ENCODE measurements around the gene DUSP16. TPM values are rescaled to one million over a fixed set of nuclear protein-coding genes. Genes with fewer than 3 reads are reported as not detected.
"Not testable (repeated sequence)": the region's sequence is repeated elsewhere in the genome, so short reads cannot be mapped to it uniquely, and the experiment has no call there.

DUSP16 gene
- total RNA-seq, 4 donors from 2014 or later: 20.5 to 46.0 (median 35.5) TPM

DNA sequence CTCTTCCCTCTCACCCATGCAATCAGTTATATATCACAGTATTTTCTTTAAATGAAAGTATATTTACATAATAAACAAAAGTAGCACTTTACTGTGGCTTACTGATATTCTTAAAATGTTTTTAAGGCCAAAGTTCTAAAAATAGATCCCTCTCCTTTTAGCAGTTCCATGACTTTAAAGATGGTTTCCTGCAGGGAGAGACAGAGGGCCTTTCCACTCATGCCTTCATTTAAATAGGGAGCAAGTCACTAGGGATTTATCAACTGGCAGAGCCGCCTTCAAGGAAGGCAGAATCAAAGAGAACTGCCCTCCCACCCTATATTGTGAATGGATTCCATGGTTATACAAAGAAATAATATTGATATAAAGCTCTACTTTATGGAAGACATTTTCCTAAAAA, 55.5 kb downstream of the DUSP16 start:
- H3K36me3 ChIP-seq: no peaks in the 10 kb centered on the region
- peaks cover 0 to 5% of the 10 kb centered on the region in 2 donors for H3K4me1 ChIP-seq
- DNase-seq: no peak
- intact Hi-C loops (cut with DNase I; ENCODE audit: low total_unique reads): no loop called here
- no peaks in the 10 kb centered on the region for H3K9me3 ChIP-seq
- TF ChIP-seq, protein P1, sequence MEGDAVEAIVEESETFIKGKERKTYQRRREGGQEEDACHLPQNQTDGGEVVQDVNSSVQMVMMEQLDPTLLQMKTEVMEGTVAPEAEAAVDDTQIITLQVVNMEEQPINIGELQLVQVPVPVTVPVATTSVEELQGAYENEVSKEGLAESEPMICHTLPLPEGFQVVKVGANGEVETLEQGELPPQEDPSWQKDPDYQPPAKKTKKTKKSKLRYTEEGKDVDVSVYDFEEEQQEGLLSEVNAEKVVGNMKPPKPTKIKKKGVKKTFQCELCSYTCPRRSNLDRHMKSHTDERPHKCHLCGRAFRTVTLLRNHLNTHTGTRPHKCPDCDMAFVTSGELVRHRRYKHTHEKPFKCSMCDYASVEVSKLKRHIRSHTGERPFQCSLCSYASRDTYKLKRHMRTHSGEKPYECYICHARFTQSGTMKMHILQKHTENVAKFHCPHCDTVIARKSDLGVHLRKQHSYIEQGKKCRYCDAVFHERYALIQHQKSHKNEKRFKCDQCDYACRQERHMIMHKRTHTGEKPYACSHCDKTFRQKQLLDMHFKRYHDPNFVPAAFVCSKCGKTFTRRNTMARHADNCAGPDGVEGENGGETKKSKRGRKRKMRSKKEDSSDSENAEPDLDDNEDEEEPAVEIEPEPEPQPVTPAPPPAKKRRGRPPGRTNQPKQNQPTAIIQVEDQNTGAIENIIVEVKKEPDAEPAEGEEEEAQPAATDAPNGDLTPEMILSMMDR (IDR thresholded peaks at IDR 0.05): no peak
- no peak for TF ChIP-seq POLR2A (IDR thresholded peaks at IDR 0.05)
- no peaks in the 10 kb centered on the region for H3K27me3 ChIP-seq
- H3K27ac ChIP-seq: peak overlapping the region; percentile 80 to 86
- no peak overlapping the region for H3K4me3 ChIP-seq

- H3K36me3 ChIP-seq: no peaks in the 10 kb centered on the region
- H3K4me1 ChIP-seq: peaks cover 0 to 5% of the 10 kb centered on the region in 2 donors
- peak overlapping the region; percentile 80 to 86 for H3K27ac ChIP-seq
- TF ChIP-seq POLR2A (IDR thresholded peaks at IDR 0.05): no peak
- TF ChIP-seq, protein P1 (IDR thresholded peaks at IDR 0.05): no peak
- no peaks in the 10 kb centered on the region for H3K27me3 ChIP-seq
- no peaks in the 10 kb centered on the region for H3K9me3 ChIP-seq
- peak overlapping the region; percentile 3 to 25 for H3K4me3 ChIP-seq
- no peak for DNase-seq
- intact Hi-C loops (cut with DNase I; ENCODE audit: low total_unique reads): no loop called here
Measured at GRCh38 chr12:12506496-12506890, 56.2 kb downstream of the DUSP16 start.

DNA sequence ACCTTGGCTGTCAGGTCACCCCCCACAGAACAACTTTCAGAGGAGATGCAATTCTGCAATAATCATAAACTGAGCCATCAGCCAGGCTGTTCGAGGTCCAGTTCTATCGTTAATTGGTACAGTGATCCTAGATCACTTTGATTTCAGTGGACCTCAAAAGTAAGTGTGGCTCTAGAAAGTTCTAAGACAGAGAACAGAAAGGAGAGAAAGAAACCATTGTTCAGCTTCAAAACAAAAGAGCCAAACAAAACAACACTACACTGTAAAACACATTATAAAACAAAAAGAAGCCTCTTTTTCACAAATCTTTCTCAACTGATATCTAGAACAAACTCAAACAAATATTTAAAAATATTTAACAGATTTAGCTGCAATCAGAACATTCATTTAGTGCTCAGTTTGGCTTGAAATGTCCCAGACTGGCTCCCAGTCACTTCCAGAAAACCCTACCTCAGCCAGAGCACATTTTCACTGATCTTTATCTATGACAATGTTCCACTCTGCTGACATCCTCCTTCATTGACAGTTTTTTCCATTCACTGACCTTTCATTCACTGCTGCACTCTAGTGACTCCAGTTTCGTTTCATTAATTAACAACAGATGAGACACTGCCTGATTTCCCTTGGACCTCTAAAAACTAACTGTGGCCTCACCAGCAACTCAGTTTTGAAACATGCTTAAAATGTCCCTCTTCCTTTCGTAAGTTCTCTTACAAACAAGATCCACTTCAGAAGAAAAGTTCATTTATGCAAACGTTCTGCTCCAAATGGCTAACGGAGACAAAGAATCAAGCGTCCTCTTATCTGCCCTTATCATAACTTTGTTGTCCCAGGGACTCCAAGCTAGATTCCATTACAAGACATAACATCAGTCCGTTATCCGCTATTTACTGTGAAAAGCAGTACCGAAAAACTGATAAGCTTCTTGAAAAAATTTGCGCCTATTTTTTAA, 56.8 kb downstream of the DUSP16 start:
- peak in 1 of 2 donors; percentile 24 for TF ChIP-seq POLR2A (IDR thresholded peaks at IDR 0.05)
- TF ChIP-seq, protein P1 (IDR thresholded peaks at IDR 0.05): no peak
- H3K9me3 ChIP-seq: no peaks in the 10 kb centered on the region
- H3K27ac ChIP-seq: peak overlapping the region; percentile 80 to 86
- intact Hi-C loops (cut with DNase I; ENCODE audit: low total_unique reads): no loop called here
- H3K4me1 ChIP-seq: peaks cover 0 to 5% of the 10 kb centered on the region in 2 donors
- DNase-seq: peak in 1 of 2 donors; percentile 30
- H3K27me3 ChIP-seq: no peaks in the 10 kb centered on the region
- H3K4me3 ChIP-seq: peak overlapping the region; percentile 3 to 25
- no peaks in the 10 kb centered on the region for H3K36me3 ChIP-seq

GRCh38 chr12:12503384-12504078, 59.1 kb downstream of the DUSP16 start:
- no peak for DNase-seq
- TF ChIP-seq, protein P1 (IDR thresholded peaks at IDR 0.05): no peak
- TF ChIP-seq POLR2A (IDR thresholded peaks at IDR 0.05): no peak
- H3K9me3 ChIP-seq: no peaks in the 10 kb centered on the region
- no peaks in the 10 kb centered on the region for H3K36me3 ChIP-seq
- H3K4me1 ChIP-seq: peaks cover 0 to 5% of the 10 kb centered on the region in 2 donors
- no peaks in the 10 kb centered on the region for H3K27me3 ChIP-seq
- intact Hi-C loops (cut with DNase I; ENCODE audit: low total_unique reads): no loop called here
- H3K4me3 ChIP-seq: no peak overlapping the region
- no peak overlapping the region for H3K27ac ChIP-seq

DNA sequence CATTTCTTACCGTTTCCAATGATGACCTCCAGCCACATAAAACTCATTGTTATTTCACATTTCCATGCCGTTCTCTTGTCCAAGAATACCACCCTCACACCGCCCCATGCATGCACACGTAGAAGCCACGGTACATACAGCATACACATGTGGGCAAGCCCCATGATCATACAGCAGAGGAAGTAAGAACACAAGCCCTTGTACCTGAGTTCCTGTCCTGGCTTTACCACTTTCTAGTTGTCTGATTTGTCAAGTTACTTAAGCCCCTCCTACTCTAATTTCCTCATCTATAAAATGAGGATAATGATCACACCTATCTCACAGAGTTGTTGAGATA, 59.9 kb downstream of the DUSP16 start:
- Histone ChIP-seq H3K4me1 (peaks cover 0 to 5% of the 10 kb centered on the region in 2 donors), H3K27ac (no peak overlapping the region), H3K36me3 (no peaks in the 10 kb centered on the region), H3K27me3 (no peaks in the 10 kb centered on the region), H3K9me3 (no peaks in the 10 kb centered on the region), H3K4me3 (no peak overlapping the region)
- intact Hi-C loops (cut with DNase I; ENCODE audit: low total_unique reads): no loop called here
- no peak for DNase-seq
- TF ChIP-seq, protein P1 (IDR thresholded peaks at IDR 0.05): no peak
- no peak for TF ChIP-seq POLR2A (IDR thresholded peaks at IDR 0.05)

- H3K27ac ChIP-seq; H3K9me3 ChIP-seq; H3K4me1 ChIP-seq; H3K36me3 ChIP-seq; H3K27me3 ChIP-seq; intact Hi-C loops (cut with DNase I; ENCODE audit: low total_unique reads); DNase-seq; H3K4me3 ChIP-seq: not testable (repeated sequence)
Measured at GRCh38 chr12:12502130-12502814, 60.4 kb downstream of the DUSP16 start.
